HL-60 (cell line): Measurements from ENCODE around the gene ZDHHC12.

Experiments used
- DNase-seq, 2 experiments: peaks; one replicate each; pipeline ENCODE4 v3.0.0-alpha.2; 2010 to 2020; ENCODE audit warnings: low read depth in 1 of 2, low spot score in 1 of 2
- H3K27ac ChIP-seq: fragments of 250-450 bp; sonication (Bioruptor Pico); replicated peaks from 2 replicates; pipeline ENCODE4 v1.5.1; 2020; ENCODE audit warnings: mild to moderate bottlenecking, moderate library complexity
- H3K27me3 ChIP-seq: fragments of 250-450 bp; sonication (Bioruptor Pico); 2 replicates; pipeline ENCODE4 v1.5.1; 2021; ENCODE audit warnings: mild to moderate bottlenecking, moderate library complexity; ENCODE audit not compliant: insufficient read depth, poor library complexity, severe bottlenecking
- H3K4me3 ChIP-seq: replicated peaks from 2 replicates; pipeline ENCODE4 v1.5.1; 2011; ENCODE audit warnings: mild to moderate bottlenecking, control low read depth, low read length; ENCODE audit not compliant: insufficient read depth
- GABPA ChIP-seq: IDR thresholded peaks from 2 replicates; pipeline ENCODE4 v1.6.1; 2012; ENCODE audit warnings: low read depth
- POLR2AphosphoS5 ChIP-seq: IDR thresholded peaks from 2 replicates; pipeline ENCODE4 v1.6.1; 2012; ENCODE audit warnings: low read depth
- SPI1 ChIP-seq: IDR thresholded peaks from 2 replicates; pipeline ENCODE4 v1.6.1; 2012; ENCODE audit warnings: low read depth, mild to moderate bottlenecking, borderline replicate concordance
- TF ChIP-seq, protein P1 (sequence below): IDR thresholded peaks from 2 replicates; pipeline ENCODE4 v1.6.1; 2012; ENCODE audit warnings: low read depth; ENCODE audit not compliant: insufficient replicate concordance
- TF ChIP-seq, protein P2 (sequence below): IDR thresholded peaks from one replicate; pipeline ENCODE4 v1.5.1; 2011; ENCODE audit warnings: low read length, control low read depth, inconsistent platforms; ENCODE audit not compliant: insufficient read depth

The ZDHHC12 gene

DNA sequence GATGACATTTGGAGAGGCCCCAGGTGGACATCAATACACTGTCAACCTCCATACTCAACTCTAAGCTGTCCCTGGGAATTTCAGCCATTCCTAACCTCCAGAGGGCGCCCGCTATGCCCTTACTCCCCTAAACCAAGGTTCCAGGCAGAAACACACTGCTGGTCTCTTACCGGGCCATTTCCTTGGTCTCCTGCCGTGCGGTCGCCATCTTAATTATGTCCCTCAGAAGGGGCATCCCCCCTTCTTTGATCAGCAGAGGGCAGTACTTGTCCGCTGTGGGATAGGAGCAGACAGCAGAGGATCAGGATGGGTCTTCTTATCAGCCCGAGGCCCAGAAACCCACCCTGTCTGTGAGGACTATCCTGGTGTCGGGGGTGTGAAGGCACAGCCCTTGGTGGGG lies 9.3 kb upstream of the ZDHHC12 start:
- peak; percentile 76 to 91 for DNase-seq
- H3K27me3 ChIP-seq = no peaks in the 10 kb centered on the region

DNA sequence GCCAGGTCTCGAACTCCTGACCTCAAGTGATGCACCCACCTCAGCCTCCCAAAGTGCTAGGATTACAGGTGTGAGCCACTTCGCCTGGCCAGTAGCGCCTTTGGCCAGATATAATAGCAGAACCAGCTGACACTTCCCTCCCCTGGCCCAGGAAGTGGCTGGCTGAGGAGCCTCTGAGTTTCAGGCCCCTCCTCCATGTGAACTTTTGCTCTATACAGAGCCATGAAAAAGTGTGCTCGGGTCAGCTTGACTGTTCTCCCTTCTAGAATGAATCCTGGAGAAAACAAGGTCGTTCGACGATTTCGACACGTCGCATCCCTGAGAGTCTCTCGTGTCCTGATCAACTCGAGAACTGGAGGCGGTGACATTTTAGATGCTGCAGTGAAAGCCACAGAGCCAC lies 8.6 kb upstream of the ZDHHC12 start:
- TF ChIP-seq POLR2AphosphoS5 (no peak), SPI1 (no peak), GABPA (no peak)
- TF ChIP-seq, protein P1, sequence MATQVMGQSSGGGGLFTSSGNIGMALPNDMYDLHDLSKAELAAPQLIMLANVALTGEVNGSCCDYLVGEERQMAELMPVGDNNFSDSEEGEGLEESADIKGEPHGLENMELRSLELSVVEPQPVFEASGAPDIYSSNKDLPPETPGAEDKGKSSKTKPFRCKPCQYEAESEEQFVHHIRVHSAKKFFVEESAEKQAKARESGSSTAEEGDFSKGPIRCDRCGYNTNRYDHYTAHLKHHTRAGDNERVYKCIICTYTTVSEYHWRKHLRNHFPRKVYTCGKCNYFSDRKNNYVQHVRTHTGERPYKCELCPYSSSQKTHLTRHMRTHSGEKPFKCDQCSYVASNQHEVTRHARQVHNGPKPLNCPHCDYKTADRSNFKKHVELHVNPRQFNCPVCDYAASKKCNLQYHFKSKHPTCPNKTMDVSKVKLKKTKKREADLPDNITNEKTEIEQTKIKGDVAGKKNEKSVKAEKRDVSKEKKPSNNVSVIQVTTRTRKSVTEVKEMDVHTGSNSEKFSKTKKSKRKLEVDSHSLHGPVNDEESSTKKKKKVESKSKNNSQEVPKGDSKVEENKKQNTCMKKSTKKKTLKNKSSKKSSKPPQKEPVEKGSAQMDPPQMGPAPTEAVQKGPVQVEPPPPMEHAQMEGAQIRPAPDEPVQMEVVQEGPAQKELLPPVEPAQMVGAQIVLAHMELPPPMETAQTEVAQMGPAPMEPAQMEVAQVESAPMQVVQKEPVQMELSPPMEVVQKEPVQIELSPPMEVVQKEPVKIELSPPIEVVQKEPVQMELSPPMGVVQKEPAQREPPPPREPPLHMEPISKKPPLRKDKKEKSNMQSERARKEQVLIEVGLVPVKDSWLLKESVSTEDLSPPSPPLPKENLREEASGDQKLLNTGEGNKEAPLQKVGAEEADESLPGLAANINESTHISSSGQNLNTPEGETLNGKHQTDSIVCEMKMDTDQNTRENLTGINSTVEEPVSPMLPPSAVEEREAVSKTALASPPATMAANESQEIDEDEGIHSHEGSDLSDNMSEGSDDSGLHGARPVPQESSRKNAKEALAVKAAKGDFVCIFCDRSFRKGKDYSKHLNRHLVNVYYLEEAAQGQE = no peak
- TF ChIP-seq, protein P2, sequence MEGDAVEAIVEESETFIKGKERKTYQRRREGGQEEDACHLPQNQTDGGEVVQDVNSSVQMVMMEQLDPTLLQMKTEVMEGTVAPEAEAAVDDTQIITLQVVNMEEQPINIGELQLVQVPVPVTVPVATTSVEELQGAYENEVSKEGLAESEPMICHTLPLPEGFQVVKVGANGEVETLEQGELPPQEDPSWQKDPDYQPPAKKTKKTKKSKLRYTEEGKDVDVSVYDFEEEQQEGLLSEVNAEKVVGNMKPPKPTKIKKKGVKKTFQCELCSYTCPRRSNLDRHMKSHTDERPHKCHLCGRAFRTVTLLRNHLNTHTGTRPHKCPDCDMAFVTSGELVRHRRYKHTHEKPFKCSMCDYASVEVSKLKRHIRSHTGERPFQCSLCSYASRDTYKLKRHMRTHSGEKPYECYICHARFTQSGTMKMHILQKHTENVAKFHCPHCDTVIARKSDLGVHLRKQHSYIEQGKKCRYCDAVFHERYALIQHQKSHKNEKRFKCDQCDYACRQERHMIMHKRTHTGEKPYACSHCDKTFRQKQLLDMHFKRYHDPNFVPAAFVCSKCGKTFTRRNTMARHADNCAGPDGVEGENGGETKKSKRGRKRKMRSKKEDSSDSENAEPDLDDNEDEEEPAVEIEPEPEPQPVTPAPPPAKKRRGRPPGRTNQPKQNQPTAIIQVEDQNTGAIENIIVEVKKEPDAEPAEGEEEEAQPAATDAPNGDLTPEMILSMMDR = no peak
- Histone ChIP-seq H3K27me3 (no peaks in the 10 kb centered on the region), H3K4me3 (no peak overlapping the region), H3K27ac (peak overlapping the region; percentile 34; the same call in 1 of the 2 replicates)
- DNase-seq = peak in 1 of 2 experiments; percentile 21

More for the DNA sequence above, 9.3 kb upstream of the ZDHHC12 start:
- Histone ChIP-seq H3K27ac (peak overlapping the region; percentile 34), H3K4me3 (no peak overlapping the region)
- TF ChIP-seq, protein P1 = no peak
- TF ChIP-seq GABPA (no peak), SPI1 (no peak), POLR2AphosphoS5 (0 out of 2 replicates have a peak, but pooled peaks have one; percentile 15)
- TF ChIP-seq, protein P2 = peak; percentile 45

DNA sequence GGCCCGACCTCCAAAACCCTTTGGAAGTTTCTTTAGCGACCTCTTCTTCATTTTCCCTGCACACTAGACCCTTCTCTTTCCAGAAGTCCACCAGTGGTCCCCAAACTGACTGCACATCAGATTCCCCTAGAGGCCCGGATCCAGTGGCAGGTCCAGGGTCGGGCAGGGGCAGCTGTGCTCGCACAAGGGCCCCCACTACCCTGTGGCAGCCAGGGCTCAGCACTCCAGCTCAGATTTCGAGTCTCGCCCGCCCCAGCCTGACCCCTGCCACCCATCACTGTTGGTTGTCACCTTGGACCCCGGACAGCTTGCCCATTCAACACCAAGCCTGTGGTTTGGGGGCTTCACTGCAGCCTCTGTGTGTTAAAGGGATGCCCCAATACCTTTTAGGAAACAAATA lies 7.8 kb upstream of the ZDHHC12 start:
- Histone ChIP-seq H3K27me3 (no peaks in the 10 kb centered on the region), H3K4me3 (no peak overlapping the region), H3K27ac (no peak overlapping the region)
- TF ChIP-seq, protein P1 = no peak
- TF ChIP-seq POLR2AphosphoS5 (no peak), GABPA (no peak), SPI1 (no peak)
- TF ChIP-seq, protein P2 = no peak
- DNase-seq = no peak
